Retina (tissue), 1 donor: ENCODE data around the gene RSU1.
"Not testable (repeated sequence)": the region's sequence is repeated elsewhere in the genome, so short reads cannot be mapped to it uniquely, and the experiment has no call there.

ENCODE experiments used
- DNase-seq: peaks from one replicate; pipeline ENCODE4 v3.0.0-alpha.2; 2016

Gene RSU1

GRCh38 chr10:16817125-16818019, at the start of gene RSU1:
RSU1 (minus strand) TSS chr10:16817424; CDS start chr10:16817081, 343 bp downstream.
- DNase-seq: peak; percentile 100

- peak; percentile 62 for DNase-seq
These were observed 49.5 kb upstream of the RSU1 start for GRCh38 chr10:16866541-16867275.

- no peak for DNase-seq
These were observed 48.5 kb upstream of the RSU1 start for GRCh38 chr10:16865766-16866165.

GRCh38 chr10:16863766-16864165, 46.5 kb upstream of the RSU1 start:
- DNase-seq: no peak

GRCh38 chr10:16857419-16857818, 40.2 kb upstream of the RSU1 start:
- no peak for DNase-seq

- no peak for DNase-seq
These were observed 39.3 kb upstream of the RSU1 start for GRCh38 chr10:16856567-16856966.

- no peak for DNase-seq
These were observed 38.9 kb upstream of the RSU1 start for GRCh38 chr10:16856092-16856491.

GRCh38 chr10:16854623-16855022, 37.4 kb upstream of the RSU1 start:
- no peak for DNase-seq

GRCh38 chr10:16853809-16854208, 36.6 kb upstream of the RSU1 start:
- DNase-seq: no peak

GRCh38 chr10:16853201-16853600, 36.0 kb upstream of the RSU1 start:
- DNase-seq: peak; percentile 71

- DNase-seq: no peak
These were observed 35.4 kb upstream of the RSU1 start for GRCh38 chr10:16852624-16853023.

GRCh38 chr10:16848562-16849154, 31.4 kb upstream of the RSU1 start:
- no peak for DNase-seq

- DNase-seq: no peak
These were observed 30.4 kb upstream of the RSU1 start for GRCh38 chr10:16847644-16848043.

- DNase-seq: no peak
These were observed 28.0 kb upstream of the RSU1 start for GRCh38 chr10:16845248-16845647.

- DNase-seq: peak; percentile 63
These were observed 26.1 kb upstream of the RSU1 start for GRCh38 chr10:16843252-16843870.

GRCh38 chr10:16835228-16835627, 18.0 kb upstream of the RSU1 start:
- DNase-seq: no peak

- DNase-seq: no peak
These were observed 15.3 kb upstream of the RSU1 start for GRCh38 chr10:16832351-16833080.

GRCh38 chr10:16828701-16829175, 11.5 kb upstream of the RSU1 start:
- DNase-seq: no peak

GRCh38 chr10:16828114-16828568, 10.9 kb upstream of the RSU1 start:
- peak; percentile 67 for DNase-seq

- DNase-seq: not testable (repeated sequence)
These were observed 10.2 kb upstream of the RSU1 start for GRCh38 chr10:16827474-16827873.

- DNase-seq: no peak
These were observed 5.6 kb upstream of the RSU1 start for GRCh38 chr10:16822726-16823360.

- no peak for DNase-seq
These were observed 4.8 kb upstream of the RSU1 start for GRCh38 chr10:16822027-16822426.
